Caco-2 (cell line): ENCODE measurements around the gene LDLR. TPM values are rescaled to one million over a fixed set of nuclear protein-coding genes. Genes with fewer than 3 reads are reported as not detected.

ENCODE experiments used
- BruUV-seq: library from RNA; stranded (reverse); fragments of 400-500 nt; replicated peaks from 2 replicates; lab custom pipeline; 2021; lab: Mats Ljungman, UMichigan
- CTCF ChIA-PET: fragments of 300-600 bp; sonication (Branson Sonifier 250); formaldehyde crosslinking; loops from one replicate; lab custom pipeline; 2022; ENCODE audit warnings: antibody characterized with exemption; lab: Charles Lee
- POLR2A ChIA-PET: fragments of 300-600 bp; sonication (Branson Sonifier 250); formaldehyde crosslinking; loops from one replicate; lab custom pipeline; 2022; ENCODE audit warnings: antibody characterized with exemption; lab: Charles Lee
- DNase-seq, 2 experiments: peaks; one replicate each; pipeline versions ENCODE4 v3.0.0 to v3.0.0-alpha.2; 2020 to 2022
- H3K27me3 ChIP-seq: replicated peaks from 2 replicates; pipeline ENCODE4 v1.6.0; 2011; ENCODE audit warnings: low read length; ENCODE audit not compliant: control insufficient read depth, insufficient read depth
- H3K36me3 ChIP-seq: 2 replicates; pipeline ENCODE4 v1.5.1; 2011; ENCODE audit warnings: low read length; ENCODE audit not compliant: control insufficient read depth, insufficient read depth
- H3K4me1 ChIP-seq: fragments of 250-450 bp; sonication (Bioruptor Pico); 2 replicates; pipeline ENCODE4 v1.5.1; 2020; ENCODE audit warnings: mild to moderate bottlenecking
- H3K4me3 ChIP-seq: 2 replicates; pipeline ENCODE4 v1.5.1; 2011; ENCODE audit warnings: low read depth, mild to moderate bottlenecking, control low read depth, low read length
- H3K9me3 ChIP-seq: fragments of 250-450 bp; sonication (Bioruptor Pico); 2 replicates; pipeline ENCODE4 v1.5.1; 2020; ENCODE audit warnings: mild to moderate bottlenecking, moderate library complexity
- H3K27ac Mint-ChIP-seq: one replicate; pipeline ENCODE4 v1.8.0; 2022; ENCODE audit warnings: mixed read lengths; ENCODE audit not compliant: unreplicated experiment
- H3K27me3 Mint-ChIP-seq: one replicate; pipeline ENCODE4 v1.8.0; 2022; ENCODE audit warnings: mixed read lengths; ENCODE audit not compliant: insufficient read depth, unreplicated experiment
- H3K36me3 Mint-ChIP-seq: one replicate; pipeline ENCODE4 v1.8.0; 2022; ENCODE audit warnings: mild to moderate bottlenecking, mixed read lengths; ENCODE audit not compliant: insufficient read depth, unreplicated experiment
- H3K4me1 Mint-ChIP-seq: one replicate; pipeline ENCODE4 v1.8.0; 2022; ENCODE audit warnings: low read depth, mixed read lengths; ENCODE audit not compliant: unreplicated experiment
- H3K4me3 Mint-ChIP-seq: one replicate; pipeline ENCODE4 v1.8.0; 2022; ENCODE audit warnings: mild to moderate bottlenecking, moderate library complexity, mixed read lengths; ENCODE audit not compliant: unreplicated experiment
- H3K9me3 Mint-ChIP-seq: one replicate; pipeline ENCODE4 v1.8.0; 2022; ENCODE audit warnings: mixed read lengths; ENCODE audit not compliant: unreplicated experiment
- CTCF ChIP-seq, 2 experiments: fragments of 200-600 bp in 1 of 2; IDR thresholded peaks; 1 replicate in 1 of 2; 2 replicates in 1 of 2; pipeline versions ENCODE4 v1.5.1 to v1.8.0; 2011 to 2022; ENCODE audit warnings: antibody characterized with exemption in 1 of 2, control low read depth in 1 of 2, inconsistent platforms in 1 of 2, low read depth in 1 of 2, low read length in 1 of 2, mild to moderate bottlenecking in 1 of 2, moderate library complexity in 1 of 2; ENCODE audit not compliant: insufficient read depth in 1 of 2, severe bottlenecking in 1 of 2, unreplicated experiment in 1 of 2
- intact Hi-C: fragments of 100-400 bp; cut with micrococcal nuclease; formaldehyde crosslinking; loops from one replicate; pipeline ENCODE4 v1.10.0; 2022; ENCODE audit not compliant: unreplicated experiment
- total RNA-seq: library from RNA; stranded (reverse); gene quantifications from 2 replicates; pipeline ENCODE4 v1.2.3, GENCODE V29; 2022

The LDLR gene
- total RNA-seq, 1 experiment from 2014 or later = 68.9 TPM

GRCh38 chr19:11059511-11060358, 29.5 kb upstream of the LDLR start:
- DNase-seq = no peak
- BruUV-seq = no TSS peak
- Histone ChIP-seq H3K36me3 (peaks cover 4% of the 10 kb centered on the region; the same call in 1 of the 2 replicates), H3K4me3 (no peak overlapping the region), H3K4me1 (no peaks in the 10 kb centered on the region), H3K9me3 (no peaks in the 10 kb centered on the region), H3K27me3 (no peaks in the 10 kb centered on the region)
- ChIA-PET CTCF (no interaction called here), POLR2A (no interaction called here)
- no peak overlapping the region for H3K27ac Mint-ChIP-seq
- H3K27me3 Mint-ChIP-seq = no peaks in the 10 kb centered on the region
- H3K4me3 Mint-ChIP-seq = no peak overlapping the region
- H3K4me1 Mint-ChIP-seq = no peaks in the 10 kb centered on the region
- peaks cover 56% of the 10 kb centered on the region for H3K36me3 Mint-ChIP-seq
- no peaks in the 10 kb centered on the region for H3K9me3 Mint-ChIP-seq
- no peak for TF ChIP-seq CTCF (IDR thresholded peaks at IDR 0.05; ENCODE audit: insufficient read depth in 1 of 2, low read depth in 1 of 2, low read length in 1 of 2, severe bottlenecking in 1 of 2, unreplicated experiment in 1 of 2)
- intact Hi-C loops = no loop called here

- H3K27ac Mint-ChIP-seq = no peak overlapping the region
- Histone ChIP-seq H3K27me3 (no peaks in the 10 kb centered on the region), H3K9me3 (no peaks in the 10 kb centered on the region), H3K4me3 (no peak overlapping the region), H3K4me1 (no peaks in the 10 kb centered on the region), H3K36me3 (peaks cover 2% of the 10 kb centered on the region; the same call in 1 of the 2 replicates)
- DNase-seq = no peak
- no peak for TF ChIP-seq CTCF (IDR thresholded peaks at IDR 0.05; ENCODE audit: insufficient read depth in 1 of 2, low read depth in 1 of 2, low read length in 1 of 2, severe bottlenecking in 1 of 2, unreplicated experiment in 1 of 2)
- peaks cover 64% of the 10 kb centered on the region for H3K36me3 Mint-ChIP-seq
- POLR2A ChIA-PET = no interaction called here
- no peaks in the 10 kb centered on the region for H3K9me3 Mint-ChIP-seq
- H3K4me1 Mint-ChIP-seq = no peaks in the 10 kb centered on the region
- no TSS peak for BruUV-seq
- CTCF ChIA-PET = no interaction called here
- intact Hi-C loops = no loop called here
- no peaks in the 10 kb centered on the region for H3K27me3 Mint-ChIP-seq
- H3K4me3 Mint-ChIP-seq = no peak overlapping the region
These were observed 27.3 kb upstream of the LDLR start for GRCh38 chr19:11061952-11062351.

- no peak for DNase-seq
- Histone ChIP-seq H3K27me3 (no peaks in the 10 kb centered on the region), H3K9me3 (no peaks in the 10 kb centered on the region), H3K4me3 (no peak overlapping the region), H3K36me3 (peaks cover 3% of the 10 kb centered on the region; the same call in 1 of the 2 replicates), H3K4me1 (no peaks in the 10 kb centered on the region)
- intact Hi-C loops = no loop called here
- no peak for TF ChIP-seq CTCF (IDR thresholded peaks at IDR 0.05; ENCODE audit: insufficient read depth in 1 of 2, low read depth in 1 of 2, low read length in 1 of 2, severe bottlenecking in 1 of 2, unreplicated experiment in 1 of 2)
- no peak overlapping the region for H3K4me3 Mint-ChIP-seq
- no peaks in the 10 kb centered on the region for H3K27me3 Mint-ChIP-seq
- H3K9me3 Mint-ChIP-seq = no peaks in the 10 kb centered on the region
- no peaks in the 10 kb centered on the region for H3K4me1 Mint-ChIP-seq
- no TSS peak for BruUV-seq
- ChIA-PET CTCF (interaction anchor here (0.6 to 1.3 kb wide), 2 partner anchors 28 to 557 kb away, joined by 3 to 5 read pairs; no protein-coding TSS in a partner anchor), POLR2A (no interaction called here)
- peaks cover 70% of the 10 kb centered on the region for H3K36me3 Mint-ChIP-seq
- no peak overlapping the region for H3K27ac Mint-ChIP-seq
These were observed 25.8 kb upstream of the LDLR start for GRCh38 chr19:11063434-11063833.
